Measurements from ENCODE around the gene EXOC3L4. TPM values are rescaled to one million over a fixed set of nuclear protein-coding genes. Genes with fewer than 3 reads are reported as not detected.

EXOC3L4 gene
- total and polyA plus RNA-seq, 2 of the 8 experiments (the other 6 are each of a cell fraction or from before 2014, with no cell fraction given) = 0.45 to 0.57 TPM

GRCh38 chr14:103050935-103051334, 43.6 kb upstream of the EXOC3L4 start (continued):
- TF ChIP-seq, protein P1, sequence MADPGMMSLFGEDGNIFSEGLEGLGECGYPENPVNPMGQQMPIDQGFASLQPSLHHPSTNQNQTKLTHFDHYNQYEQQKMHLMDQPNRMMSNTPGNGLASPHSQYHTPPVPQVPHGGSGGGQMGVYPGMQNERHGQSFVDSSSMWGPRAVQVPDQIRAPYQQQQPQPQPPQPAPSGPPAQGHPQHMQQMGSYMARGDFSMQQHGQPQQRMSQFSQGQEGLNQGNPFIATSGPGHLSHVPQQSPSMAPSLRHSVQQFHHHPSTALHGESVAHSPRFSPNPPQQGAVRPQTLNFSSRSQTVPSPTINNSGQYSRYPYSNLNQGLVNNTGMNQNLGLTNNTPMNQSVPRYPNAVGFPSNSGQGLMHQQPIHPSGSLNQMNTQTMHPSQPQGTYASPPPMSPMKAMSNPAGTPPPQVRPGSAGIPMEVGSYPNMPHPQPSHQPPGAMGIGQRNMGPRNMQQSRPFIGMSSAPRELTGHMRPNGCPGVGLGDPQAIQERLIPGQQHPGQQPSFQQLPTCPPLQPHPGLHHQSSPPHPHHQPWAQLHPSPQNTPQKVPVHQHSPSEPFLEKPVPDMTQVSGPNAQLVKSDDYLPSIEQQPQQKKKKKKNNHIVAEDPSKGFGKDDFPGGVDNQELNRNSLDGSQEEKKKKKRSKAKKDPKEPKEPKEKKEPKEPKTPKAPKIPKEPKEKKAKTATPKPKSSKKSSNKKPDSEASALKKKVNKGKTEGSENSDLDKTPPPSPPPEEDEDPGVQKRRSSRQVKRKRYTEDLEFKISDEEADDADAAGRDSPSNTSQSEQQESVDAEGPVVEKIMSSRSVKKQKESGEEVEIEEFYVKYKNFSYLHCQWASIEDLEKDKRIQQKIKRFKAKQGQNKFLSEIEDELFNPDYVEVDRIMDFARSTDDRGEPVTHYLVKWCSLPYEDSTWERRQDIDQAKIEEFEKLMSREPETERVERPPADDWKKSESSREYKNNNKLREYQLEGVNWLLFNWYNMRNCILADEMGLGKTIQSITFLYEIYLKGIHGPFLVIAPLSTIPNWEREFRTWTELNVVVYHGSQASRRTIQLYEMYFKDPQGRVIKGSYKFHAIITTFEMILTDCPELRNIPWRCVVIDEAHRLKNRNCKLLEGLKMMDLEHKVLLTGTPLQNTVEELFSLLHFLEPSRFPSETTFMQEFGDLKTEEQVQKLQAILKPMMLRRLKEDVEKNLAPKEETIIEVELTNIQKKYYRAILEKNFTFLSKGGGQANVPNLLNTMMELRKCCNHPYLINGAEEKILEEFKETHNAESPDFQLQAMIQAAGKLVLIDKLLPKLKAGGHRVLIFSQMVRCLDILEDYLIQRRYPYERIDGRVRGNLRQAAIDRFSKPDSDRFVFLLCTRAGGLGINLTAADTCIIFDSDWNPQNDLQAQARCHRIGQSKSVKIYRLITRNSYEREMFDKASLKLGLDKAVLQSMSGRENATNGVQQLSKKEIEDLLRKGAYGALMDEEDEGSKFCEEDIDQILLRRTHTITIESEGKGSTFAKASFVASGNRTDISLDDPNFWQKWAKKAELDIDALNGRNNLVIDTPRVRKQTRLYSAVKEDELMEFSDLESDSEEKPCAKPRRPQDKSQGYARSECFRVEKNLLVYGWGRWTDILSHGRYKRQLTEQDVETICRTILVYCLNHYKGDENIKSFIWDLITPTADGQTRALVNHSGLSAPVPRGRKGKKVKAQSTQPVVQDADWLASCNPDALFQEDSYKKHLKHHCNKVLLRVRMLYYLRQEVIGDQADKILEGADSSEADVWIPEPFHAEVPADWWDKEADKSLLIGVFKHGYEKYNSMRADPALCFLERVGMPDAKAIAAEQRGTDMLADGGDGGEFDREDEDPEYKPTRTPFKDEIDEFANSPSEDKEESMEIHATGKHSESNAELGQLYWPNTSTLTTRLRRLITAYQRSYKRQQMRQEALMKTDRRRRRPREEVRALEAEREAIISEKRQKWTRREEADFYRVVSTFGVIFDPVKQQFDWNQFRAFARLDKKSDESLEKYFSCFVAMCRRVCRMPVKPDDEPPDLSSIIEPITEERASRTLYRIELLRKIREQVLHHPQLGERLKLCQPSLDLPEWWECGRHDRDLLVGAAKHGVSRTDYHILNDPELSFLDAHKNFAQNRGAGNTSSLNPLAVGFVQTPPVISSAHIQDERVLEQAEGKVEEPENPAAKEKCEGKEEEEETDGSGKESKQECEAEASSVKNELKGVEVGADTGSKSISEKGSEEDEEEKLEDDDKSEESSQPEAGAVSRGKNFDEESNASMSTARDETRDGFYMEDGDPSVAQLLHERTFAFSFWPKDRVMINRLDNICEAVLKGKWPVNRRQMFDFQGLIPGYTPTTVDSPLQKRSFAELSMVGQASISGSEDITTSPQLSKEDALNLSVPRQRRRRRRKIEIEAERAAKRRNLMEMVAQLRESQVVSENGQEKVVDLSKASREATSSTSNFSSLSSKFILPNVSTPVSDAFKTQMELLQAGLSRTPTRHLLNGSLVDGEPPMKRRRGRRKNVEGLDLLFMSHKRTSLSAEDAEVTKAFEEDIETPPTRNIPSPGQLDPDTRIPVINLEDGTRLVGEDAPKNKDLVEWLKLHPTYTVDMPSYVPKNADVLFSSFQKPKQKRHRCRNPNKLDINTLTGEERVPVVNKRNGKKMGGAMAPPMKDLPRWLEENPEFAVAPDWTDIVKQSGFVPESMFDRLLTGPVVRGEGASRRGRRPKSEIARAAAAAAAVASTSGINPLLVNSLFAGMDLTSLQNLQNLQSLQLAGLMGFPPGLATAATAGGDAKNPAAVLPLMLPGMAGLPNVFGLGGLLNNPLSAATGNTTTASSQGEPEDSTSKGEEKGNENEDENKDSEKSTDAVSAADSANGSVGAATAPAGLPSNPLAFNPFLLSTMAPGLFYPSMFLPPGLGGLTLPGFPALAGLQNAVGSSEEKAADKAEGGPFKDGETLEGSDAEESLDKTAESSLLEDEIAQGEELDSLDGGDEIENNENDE (IDR thresholded peaks at IDR 0.05; ENCODE audit: insufficient replicate concordance, low read length) = no peak
- TF ChIP-seq RAD21 (IDR thresholded peaks at IDR 0.05 in 1 of 2, conservative IDR thresholded peaks at IDR 0.05 in 1 of 2; ENCODE audit: low read depth in 2 of 2, low read length in 2 of 2) = no peak
- TF ChIP-seq BCL11A (IDR thresholded peaks at IDR 0.05; ENCODE audit: low read depth in 2 of 2, low read length in 2 of 2) = no peak
- no peak for TF ChIP-seq ATF3 (IDR thresholded peaks at IDR 0.05; ENCODE audit: insufficient read depth, low read depth, low read length)
- no peak for TF ChIP-seq GABPA (IDR thresholded peaks at IDR 0.05; ENCODE audit: borderline replicate concordance, insufficient read depth, low read length)

All from H1 (cell line).